GM18858 (cell line): Measurements from ENCODE around the gene GABRB3.

ENCODE experiments used
- ATAC-seq: cut with Tn5 transposase; IDR thresholded peaks from one replicate; pipeline ENCODE4 v1.9.1; 2021; ENCODE audit not compliant: unreplicated experiment

The GABRB3 gene

DNA sequence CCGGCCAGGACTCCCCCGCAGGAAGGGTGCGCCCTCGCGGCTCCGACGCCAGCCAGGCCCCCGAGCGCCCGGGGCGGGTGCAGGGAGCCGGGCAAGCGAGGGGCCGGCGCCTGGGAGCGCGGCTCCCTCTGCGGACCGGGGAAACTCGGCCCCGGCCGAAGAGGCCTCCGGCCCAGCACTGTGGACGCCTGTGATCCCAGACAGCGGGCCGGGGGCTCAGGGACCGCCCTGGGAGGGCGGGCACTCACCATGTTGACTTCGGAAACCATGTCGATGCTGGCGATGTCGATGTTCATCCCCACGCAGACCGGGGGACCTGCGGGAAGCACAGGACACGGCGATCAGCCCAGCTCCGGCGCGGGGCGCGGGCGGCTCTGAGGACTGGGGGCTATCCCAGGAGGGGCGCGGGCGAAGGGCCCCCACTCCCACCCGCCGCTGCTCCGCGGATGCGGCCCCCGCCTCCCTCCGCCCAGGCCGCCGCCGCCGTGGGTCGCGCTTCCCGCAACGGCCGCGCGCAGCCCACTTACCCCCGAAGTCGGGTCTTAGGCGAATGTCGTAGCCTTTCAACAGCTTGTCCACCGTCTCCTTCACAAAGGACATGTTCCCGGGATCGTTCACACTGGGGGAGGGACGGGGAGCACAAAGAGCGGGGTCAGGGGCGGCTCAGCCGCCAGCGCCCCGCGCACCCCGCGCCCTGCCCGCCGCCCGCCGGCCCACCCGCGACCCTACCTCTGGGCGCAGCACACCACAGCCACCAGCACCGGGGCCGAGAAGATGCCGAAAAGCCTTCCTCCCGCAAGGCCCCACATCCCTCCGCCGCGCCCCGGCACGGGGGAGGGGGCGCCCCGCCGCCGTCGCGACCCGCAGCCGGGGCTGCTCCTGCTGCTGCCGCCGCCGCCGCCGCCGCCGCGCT is at the start of gene GABRB3:
Gene GABRB3, minus strand, starts transcription at position 913 of the 913 bp plus-strand sequence.
- ATAC-seq: no peak

DNA sequence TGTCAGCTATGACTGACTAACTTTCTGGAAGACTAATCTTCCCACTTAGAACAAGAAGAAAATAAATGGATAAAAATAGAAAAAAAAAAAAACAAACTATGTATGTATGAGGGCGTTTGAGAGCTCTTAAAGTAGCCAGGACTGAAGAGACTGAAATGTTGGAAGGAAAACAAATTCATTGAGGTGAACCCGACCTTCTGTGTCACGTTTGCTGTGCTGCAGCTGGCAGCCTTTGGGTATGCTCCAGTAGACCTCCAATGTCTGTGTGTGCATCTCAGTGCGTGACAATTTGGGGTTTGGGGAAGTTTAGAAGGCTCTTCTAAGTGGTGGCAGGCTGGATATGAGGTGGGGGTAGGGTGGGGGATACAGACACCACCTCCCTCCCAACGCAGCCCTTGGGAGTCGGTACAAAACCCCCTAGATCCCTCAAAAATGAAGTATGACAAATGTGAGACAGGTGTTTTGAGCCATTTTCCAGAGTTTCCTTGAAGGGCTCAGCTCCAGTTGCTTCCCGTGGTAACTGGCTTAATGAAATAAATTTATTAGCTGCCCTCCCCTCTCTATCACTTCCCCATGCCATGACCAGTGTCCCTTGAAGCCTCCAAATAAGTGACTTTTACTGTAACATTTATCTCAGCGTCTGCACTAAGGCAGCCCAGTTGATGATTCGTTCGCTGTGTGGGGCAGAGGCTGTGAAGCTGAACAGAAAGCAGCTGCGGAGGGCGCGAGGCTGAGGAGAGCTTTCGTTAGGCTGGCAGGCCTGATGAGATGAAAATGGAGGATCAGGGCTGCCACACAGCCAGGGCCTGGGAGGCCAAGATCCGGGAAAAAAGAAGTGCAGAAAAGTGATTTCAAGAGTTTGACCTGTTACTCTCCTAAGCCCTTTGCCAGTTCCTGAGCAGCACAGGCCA is 34.9 kb upstream of the GABRB3 start:
- ATAC-seq: no peak

DNA sequence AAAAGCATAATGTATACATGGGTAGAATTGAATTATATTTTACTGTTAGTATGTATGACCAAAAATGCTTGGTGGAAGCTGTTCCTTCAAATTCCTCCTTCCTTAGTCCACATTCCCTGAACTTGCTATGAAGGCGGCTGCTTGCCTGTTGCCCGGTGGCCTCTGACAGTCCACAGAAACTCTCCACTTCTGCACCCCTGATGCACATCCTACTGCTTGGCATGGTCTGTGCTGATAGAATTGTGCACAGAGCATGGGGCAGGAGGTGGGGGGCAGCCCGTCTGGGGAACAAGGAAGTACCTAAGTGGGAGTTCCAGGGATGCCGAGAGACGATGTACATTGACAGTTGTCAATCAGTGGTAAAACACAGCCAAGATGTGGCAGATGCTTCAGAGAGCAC is 33.7 kb upstream of the GABRB3 start:
- ATAC-seq: no peak

- ATAC-seq: no peak
Observed at GRCh38 chr15:26806151-26806550, 33.3 kb upstream of the GABRB3 start.

DNA sequence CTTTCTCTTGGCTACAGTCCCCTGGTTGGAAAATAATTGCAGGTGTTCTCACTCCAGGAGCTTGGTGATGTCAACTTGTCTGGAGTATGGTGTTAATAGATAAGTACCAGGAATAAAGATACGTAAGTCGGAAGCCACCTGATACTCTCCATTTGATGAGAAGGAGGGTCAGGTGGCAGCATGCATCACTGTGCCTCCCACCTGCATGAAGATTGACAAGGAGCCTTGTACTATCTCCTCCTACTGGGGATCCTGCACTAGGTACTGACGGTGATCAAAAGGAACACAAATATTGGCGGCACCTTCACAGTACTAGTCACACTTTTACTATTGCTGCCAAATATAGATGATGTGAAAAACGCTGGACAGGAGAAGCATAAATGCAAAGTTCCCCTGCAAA is 32.6 kb upstream of the GABRB3 start:
- no peak for ATAC-seq

GRCh38 chr15:26804063-26804804 is 31.4 kb upstream of the GABRB3 start:
- ATAC-seq: no peak

DNA sequence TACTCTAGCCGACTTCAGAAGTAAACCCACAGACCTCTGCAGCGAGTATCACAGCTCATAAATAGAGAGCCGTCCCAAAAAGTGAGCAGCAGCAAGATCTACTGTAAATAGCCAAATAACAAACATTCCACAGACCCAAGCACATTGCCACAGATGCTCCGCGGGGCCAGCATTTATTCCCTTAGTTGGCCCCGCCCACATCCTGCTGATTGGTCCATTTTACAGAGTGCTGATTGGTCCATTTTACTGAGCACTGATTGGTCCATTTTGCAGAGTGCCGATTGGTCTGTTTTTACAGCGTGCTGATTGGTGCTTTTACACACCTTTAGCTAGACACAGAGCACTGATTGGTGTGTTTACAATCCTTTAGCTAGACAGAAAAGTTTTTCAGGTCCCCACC is 17.3 kb upstream of the GABRB3 start:
- no peak for ATAC-seq

DNA sequence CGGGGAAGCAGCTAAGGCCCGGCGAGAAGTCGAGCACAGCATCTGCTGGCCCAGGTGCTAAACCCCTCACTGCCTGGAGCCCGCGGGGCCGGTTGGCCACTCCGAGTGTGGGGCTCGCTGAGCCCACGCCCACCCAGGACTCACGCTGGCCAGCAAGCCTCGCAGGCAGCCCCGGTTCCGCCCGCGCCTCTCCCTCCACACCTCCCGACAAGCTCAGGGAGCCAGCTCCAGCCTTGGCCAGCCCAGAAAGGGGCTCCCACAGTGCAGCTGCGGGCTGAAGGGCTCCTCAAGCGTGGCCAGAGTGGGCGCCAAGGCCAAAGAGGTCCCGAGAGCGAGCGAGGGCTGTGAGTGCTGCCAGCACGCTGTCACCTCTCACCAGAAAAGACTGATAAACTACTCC is 8.9 kb upstream of the GABRB3 start:
- ATAC-seq: no peak

GRCh38 chr15:26773917-26774316 is 1.1 kb upstream of the GABRB3 start:
- ATAC-seq: no peak

DNA sequence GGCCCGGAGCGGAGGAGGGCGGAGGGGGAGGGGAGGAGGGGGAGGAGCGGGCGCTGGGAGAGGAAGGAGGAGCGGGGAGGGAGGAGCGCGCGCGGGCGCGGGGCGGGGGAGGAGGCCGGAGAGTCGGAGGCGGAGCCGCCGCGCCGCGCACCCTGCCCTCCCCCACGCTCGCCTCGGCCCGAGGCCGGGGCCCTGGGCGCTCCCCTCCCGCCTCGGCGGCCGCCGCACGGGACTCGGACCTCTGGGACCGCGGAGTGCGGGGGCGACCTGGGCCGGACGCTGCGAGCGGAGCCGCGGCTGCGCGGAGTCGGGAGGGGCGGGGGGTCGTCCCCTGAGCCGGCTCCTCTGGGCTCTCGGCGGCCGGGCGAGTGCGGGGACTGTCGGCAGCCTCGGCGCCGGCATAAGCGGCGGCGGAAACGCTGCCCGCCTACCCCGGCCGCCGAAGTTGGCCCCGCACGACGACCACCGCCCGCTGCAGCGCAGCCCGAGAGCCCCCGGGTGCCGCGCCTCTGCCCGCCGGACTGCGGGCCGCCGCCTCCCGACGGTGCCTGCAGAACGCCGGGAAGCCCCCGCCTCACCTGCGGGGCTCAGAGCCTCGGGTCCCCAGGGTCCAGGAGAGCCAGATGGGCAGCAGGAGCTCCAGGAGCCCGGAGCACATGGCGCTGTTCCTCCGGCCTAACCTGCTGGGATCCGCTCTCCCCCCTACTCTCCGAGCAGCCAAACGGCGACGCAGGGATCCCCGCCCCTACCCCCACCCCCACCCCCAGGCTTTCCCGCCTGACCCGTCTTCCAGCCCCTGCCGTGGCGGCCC is 406 bp upstream of the GABRB3 start:
- no peak for ATAC-seq

DNA sequence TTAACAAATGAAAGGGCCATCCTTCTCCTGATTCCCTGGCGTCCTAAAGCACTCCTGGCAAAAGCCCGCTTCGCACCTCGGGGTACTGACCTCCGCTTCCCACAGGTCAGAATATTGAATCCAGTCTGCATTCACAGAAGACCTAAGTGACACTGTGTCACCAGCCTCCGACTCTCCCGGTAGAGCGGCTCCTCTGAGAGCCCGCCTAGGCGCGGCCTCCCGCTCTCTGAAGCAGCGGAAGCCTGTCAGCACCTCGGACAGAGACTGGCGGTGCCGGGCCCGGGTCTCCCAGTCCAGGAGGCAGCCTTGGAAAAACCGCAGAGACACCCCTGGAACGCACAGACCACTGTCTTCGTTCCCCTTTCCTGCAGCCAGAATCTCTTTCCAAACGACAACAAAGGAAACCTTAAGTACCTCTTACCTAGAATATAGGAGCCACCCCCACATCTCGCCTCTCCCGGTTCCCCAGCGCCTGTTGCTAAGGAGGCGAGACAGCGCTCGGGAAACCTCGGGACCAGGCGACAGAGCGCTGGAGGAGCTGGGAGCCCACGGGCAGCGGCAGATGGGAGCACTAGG is 1.2 kb downstream of the GABRB3 start:
- ATAC-seq: no peak

DNA sequence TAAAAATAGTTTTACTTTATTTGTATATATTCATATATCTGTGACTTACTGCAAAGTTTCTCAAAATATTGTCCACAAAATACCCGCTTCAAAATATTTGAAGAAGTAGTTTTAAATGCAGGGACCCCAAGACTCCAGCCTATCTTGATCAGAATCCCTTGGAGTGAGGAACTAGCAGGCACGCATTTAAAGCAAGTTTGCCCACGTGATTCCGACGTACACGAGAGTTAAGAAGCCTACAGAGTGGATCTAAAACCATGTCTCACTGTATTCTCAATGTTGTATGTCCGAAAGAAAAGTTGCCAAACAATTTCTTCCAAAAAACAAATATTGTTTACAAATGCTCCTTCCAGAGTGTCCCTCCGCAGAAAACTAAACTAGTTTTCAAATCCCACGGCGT is 1.7 kb downstream of the GABRB3 start:
- no peak for ATAC-seq

GRCh38 chr15:26767169-26767670 is 5.6 kb downstream of the GABRB3 start:
- ATAC-seq: no peak

DNA sequence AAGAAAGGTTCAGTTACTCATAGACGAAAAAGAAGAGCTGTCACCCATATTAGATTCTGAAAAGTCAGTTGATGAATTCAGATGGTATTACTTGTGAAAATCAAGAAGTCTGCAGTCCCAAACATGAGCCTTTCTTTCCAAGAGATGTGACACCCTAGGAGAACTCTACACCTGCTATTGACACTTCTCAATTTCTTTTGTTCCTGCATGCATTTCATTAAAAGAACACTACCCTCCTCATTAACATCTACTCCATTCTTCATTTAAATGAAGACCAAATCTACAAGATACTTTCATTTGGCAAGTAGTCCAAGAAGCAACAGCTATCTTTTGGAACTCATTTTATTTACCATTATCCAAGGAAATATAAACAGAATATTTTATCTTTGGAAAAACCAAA is 6.6 kb downstream of the GABRB3 start:
- no peak for ATAC-seq

- ATAC-seq: no peak
Observed at GRCh38 chr15:26759986-26760385, 12.9 kb downstream of the GABRB3 start.

DNA sequence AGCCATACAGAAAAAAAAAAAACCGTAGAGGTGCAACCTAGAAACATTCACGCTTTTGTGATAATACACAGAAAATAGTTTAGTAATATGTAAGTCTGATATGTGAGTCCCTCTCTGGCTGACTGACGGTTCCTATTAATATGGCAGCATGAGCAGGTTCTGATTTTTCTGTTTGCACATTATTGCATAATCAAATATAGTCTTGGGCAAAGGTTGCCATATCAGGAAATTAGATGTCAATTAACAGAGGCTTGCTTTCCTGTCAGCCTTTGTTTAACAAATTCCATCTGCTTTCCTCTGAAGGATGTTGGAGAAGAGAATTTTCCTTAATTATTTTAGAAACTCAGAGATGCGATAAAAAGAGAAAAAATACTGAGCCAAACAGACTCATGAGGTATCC is 14.8 kb downstream of the GABRB3 start:
- no peak for ATAC-seq

- ATAC-seq: no peak
Observed at GRCh38 chr15:26757141-26757540, 15.7 kb downstream of the GABRB3 start.

GRCh38 chr15:26744894-26745293 is 28.0 kb downstream of the GABRB3 start:
- no peak for ATAC-seq

- no peak for ATAC-seq
Observed at GRCh38 chr15:26739791-26740190, 33.1 kb downstream of the GABRB3 start.

DNA sequence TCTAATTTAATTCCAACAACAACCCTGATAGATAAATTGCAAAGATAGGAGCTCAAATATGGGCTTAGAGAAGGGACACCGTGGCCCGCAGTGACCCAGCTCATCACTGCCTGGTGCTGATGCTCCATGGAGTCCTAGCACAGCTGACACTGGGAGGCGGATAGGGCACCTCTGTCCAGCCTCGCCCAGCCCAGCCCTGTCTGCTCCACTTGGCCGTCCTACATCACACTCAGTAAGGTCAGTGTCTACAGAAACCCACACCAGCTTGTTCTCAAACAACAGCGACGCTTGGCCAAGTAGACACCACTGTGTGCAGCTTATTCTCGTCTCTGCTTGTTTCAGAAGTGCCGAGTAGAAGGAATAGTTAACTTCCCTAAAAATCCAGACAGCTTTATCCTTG is 33.9 kb downstream of the GABRB3 start:
- ATAC-seq: no peak
